GM18505 (cell line): ENCODE data around the gene RPL37.

ENCODE experiments used
- ATAC-seq: cut with Tn5 transposase; IDR thresholded peaks from one replicate; pipeline ENCODE4 v1.9.1; 2021; ENCODE audit not compliant: unreplicated experiment
- POLR2A ChIP-seq: IDR thresholded peaks from 4 replicates; pipeline ENCODE4 v1.6.1; 2011; ENCODE audit warnings: borderline replicate concordance; ENCODE audit not compliant: insufficient read depth, insufficient read length; ENCODE audit errors: extremely low read depth

Gene RPL37

DNA sequence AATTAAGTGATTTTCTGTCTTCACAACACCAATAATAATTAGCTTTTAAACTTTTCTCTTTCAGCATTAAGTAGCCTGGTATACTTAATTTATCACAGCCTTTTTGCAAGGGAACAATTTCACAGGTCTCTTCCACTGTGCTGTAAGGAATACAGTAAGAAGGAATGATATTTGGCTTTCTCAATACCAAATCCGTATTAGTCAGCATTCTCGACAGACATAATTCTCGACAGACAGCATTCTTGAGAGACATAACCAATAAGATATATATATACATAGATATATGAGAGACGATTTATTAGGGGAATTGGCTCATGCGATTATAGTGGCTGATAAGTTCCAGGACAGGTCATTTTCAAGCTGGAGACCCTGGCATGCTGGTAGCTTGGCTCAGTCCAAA lies 54.8 kb downstream of the RPL37 start:
- ATAC-seq, result no peak
- no peak for TF ChIP-seq POLR2A

DNA sequence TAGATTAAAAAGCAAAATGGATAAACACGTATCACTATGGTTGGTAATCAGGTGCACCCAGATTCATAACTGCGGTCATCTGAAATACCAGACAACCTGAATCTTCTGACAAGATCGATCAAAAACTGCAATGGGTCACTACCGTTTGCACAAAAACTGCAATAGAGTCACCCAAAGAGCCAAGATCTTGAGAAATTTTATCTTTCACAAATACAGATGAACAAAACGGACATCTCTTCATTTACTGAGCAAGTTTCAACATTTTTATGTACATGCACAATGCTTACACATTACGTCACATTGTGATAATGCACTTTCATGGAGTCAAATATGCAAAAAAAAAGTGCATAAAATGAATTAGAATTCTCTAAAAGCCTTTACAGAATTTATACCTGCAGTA lies 55.5 kb downstream of the RPL37 start:
- no peak for ATAC-seq
- TF ChIP-seq POLR2A, result no peak

- no peak for TF ChIP-seq POLR2A
- ATAC-seq, result no peak
These were observed 56.9 kb downstream of the RPL37 start for GRCh38 chr5:40778133-40778532.

- no peak for ATAC-seq
- no peak for TF ChIP-seq POLR2A
These were observed 58.4 kb downstream of the RPL37 start for GRCh38 chr5:40776658-40776977.

GRCh38 chr5:40775846-40776657 lies 59.0 kb downstream of the RPL37 start:
- no peak for TF ChIP-seq POLR2A
- no peak for ATAC-seq
